Activated CD8-positive, alpha-beta memory T cell treated with anti-CD3 and anti-CD28 coated beads, Interleukin-2, amount 10 ng/mL, durations not matched to agents 7 days and 5 days (primary cell): Measurements from ENCODE around the gene KRT72. TPM values are rescaled to one million over a fixed set of nuclear protein-coding genes. Genes with fewer than 3 reads are reported as not detected.

Experiments used
- ATAC-seq: fragments of 150-1000 bp; cut with Tn5 transposase; one replicate; pipeline ENCODE4 v1.10.0; 2021; ENCODE audit warnings: moderate library complexity
- CTCF ChIA-PET: fragments of 350-600 bp; sonication (Branson Sonifier 250); formaldehyde crosslinking; loops from one replicate; lab custom pipeline; 2021; ENCODE audit warnings: antibody characterized with exemption; lab: Charles Lee
- DNase-seq: peaks from one replicate; pipeline ENCODE4 v3.0.0-alpha.2; 2020
- H3K27ac Mint-ChIP-seq: one replicate; pipeline ENCODE4 v1.8.0; 2021; ENCODE audit warnings: mild to moderate bottlenecking, mixed read lengths
- H3K27me3 Mint-ChIP-seq: one replicate; pipeline ENCODE4 v1.8.0; 2021; ENCODE audit warnings: mixed read lengths
- H3K36me3 Mint-ChIP-seq: one replicate; pipeline ENCODE4 v1.8.0; 2021; ENCODE audit warnings: mild to moderate bottlenecking, mixed read lengths
- H3K4me1 Mint-ChIP-seq: one replicate; pipeline ENCODE4 v1.8.0; 2021; ENCODE audit warnings: mixed read lengths
- H3K4me3 Mint-ChIP-seq: one replicate; pipeline ENCODE4 v1.8.0; 2021; ENCODE audit warnings: mild to moderate bottlenecking, moderate library complexity, mixed read lengths
- H3K9me3 Mint-ChIP-seq: one replicate; pipeline ENCODE4 v1.8.0; 2022; ENCODE audit warnings: low read depth, mixed read lengths
- total RNA-seq, 2 experiments: library from RNA; stranded (reverse); gene quantifications; one replicate each; pipeline ENCODE4 v1.2.3, GENCODE V29; 2021

KRT72 gene
- total RNA-seq, 2 experiments from 2014 or later: 0.15 TPM; not detected in 1

GRCh38 chr12:52611080-52611468 lies 9.8 kb upstream of the KRT72 start:
- Mint-ChIP-seq H3K27me3 (peaks cover 30% of the 10 kb centered on the region), H3K36me3 (no peaks in the 10 kb centered on the region), H3K27ac (no peak overlapping the region), H3K9me3 (no peaks in the 10 kb centered on the region), H3K4me1 (peaks cover 12% of the 10 kb centered on the region), H3K4me3 (no peak overlapping the region)
- peak; percentile 22 for DNase-seq
- CTCF ChIA-PET: interaction anchor here (1.4 kb wide), 1 partner anchor 80 kb away, joined by 3 read pairs; no protein-coding TSS in a partner anchor
- no peak for ATAC-seq

GRCh38 chr12:52608826-52609630 lies 7.8 kb upstream of the KRT72 start:
- Mint-ChIP-seq H3K4me3 (no peak overlapping the region), H3K27me3 (peaks cover 27% of the 10 kb centered on the region), H3K36me3 (no peaks in the 10 kb centered on the region), H3K9me3 (no peaks in the 10 kb centered on the region), H3K4me1 (peaks cover 5% of the 10 kb centered on the region), H3K27ac (no peak overlapping the region)
- CTCF ChIA-PET: interaction anchor here (1.3 to 1.4 kb wide), 2 partner anchors 262 to 271 kb away, joined by 3 to 4 read pairs; no protein-coding TSS in a partner anchor
- DNase-seq (peak; percentile 27), ATAC-seq (no peak)

- no peak overlapping the region for H3K4me3 Mint-ChIP-seq
- ATAC-seq (no peak), DNase-seq (peak; percentile 33)
- H3K27me3 Mint-ChIP-seq: peaks cover 31% of the 10 kb centered on the region
- CTCF ChIA-PET: interaction anchor here (1.1 to 1.4 kb wide), 2 partner anchors 262 to 271 kb away, joined by 3 to 4 read pairs; no protein-coding TSS in a partner anchor
- H3K9me3 Mint-ChIP-seq: no peaks in the 10 kb centered on the region
- H3K27ac Mint-ChIP-seq: no peak overlapping the region
- H3K36me3 Mint-ChIP-seq: no peaks in the 10 kb centered on the region
- peaks cover 5% of the 10 kb centered on the region for H3K4me1 Mint-ChIP-seq
These were observed 6.9 kb upstream of the KRT72 start for GRCh38 chr12:52608161-52608560.

- DNase-seq (peak; percentile 19), ATAC-seq (no peak)
- CTCF ChIA-PET: interaction anchor here (1.1 kb wide), 1 partner anchor 263 kb away, joined by 3 read pairs; no protein-coding TSS in a partner anchor
- H3K4me3 Mint-ChIP-seq: no peak overlapping the region
- no peak overlapping the region for H3K27ac Mint-ChIP-seq
- H3K9me3 Mint-ChIP-seq: no peaks in the 10 kb centered on the region
- H3K36me3 Mint-ChIP-seq: no peaks in the 10 kb centered on the region
- H3K4me1 Mint-ChIP-seq: peaks cover 5% of the 10 kb centered on the region
- peaks cover 31% of the 10 kb centered on the region for H3K27me3 Mint-ChIP-seq
These were observed 6.1 kb upstream of the KRT72 start for GRCh38 chr12:52607314-52607713.

- CTCF ChIA-PET: no interaction called here
- Mint-ChIP-seq H3K27me3 (peaks cover 30% of the 10 kb centered on the region), H3K4me3 (no peak overlapping the region), H3K27ac (no peak overlapping the region), H3K36me3 (no peaks in the 10 kb centered on the region), H3K9me3 (no peaks in the 10 kb centered on the region), H3K4me1 (peaks cover 5% of the 10 kb centered on the region)
- no peak for ATAC-seq
- DNase-seq: peak; percentile 26
These were observed 5.4 kb upstream of the KRT72 start for GRCh38 chr12:52606581-52607218.

- ATAC-seq (no peak), DNase-seq (no peak)
- H3K4me3 Mint-ChIP-seq: no peak overlapping the region
- CTCF ChIA-PET: no interaction called here
- H3K9me3 Mint-ChIP-seq: no peaks in the 10 kb centered on the region
- H3K27ac Mint-ChIP-seq: no peak overlapping the region
- H3K4me1 Mint-ChIP-seq: peaks cover 5% of the 10 kb centered on the region
- H3K27me3 Mint-ChIP-seq: peaks cover 30% of the 10 kb centered on the region
- no peaks in the 10 kb centered on the region for H3K36me3 Mint-ChIP-seq
These were observed 4.8 kb upstream of the KRT72 start for GRCh38 chr12:52606096-52606495.

- H3K36me3 Mint-ChIP-seq: no peaks in the 10 kb centered on the region
- no peak for ATAC-seq
- peaks cover 2% of the 10 kb centered on the region for H3K4me1 Mint-ChIP-seq
- peaks cover 29% of the 10 kb centered on the region for H3K27me3 Mint-ChIP-seq
- no peak overlapping the region for H3K4me3 Mint-ChIP-seq
- H3K27ac Mint-ChIP-seq: no peak overlapping the region
- CTCF ChIA-PET: no interaction called here
- H3K9me3 Mint-ChIP-seq: no peaks in the 10 kb centered on the region
- no peak for DNase-seq
These were observed 4.3 kb upstream of the KRT72 start for GRCh38 chr12:52605542-52605941.

- no peak overlapping the region for H3K4me3 Mint-ChIP-seq
- H3K9me3 Mint-ChIP-seq: no peaks in the 10 kb centered on the region
- H3K27me3 Mint-ChIP-seq: peaks cover 32% of the 10 kb centered on the region
- DNase-seq (peak; percentile 29), ATAC-seq (no peak)
- H3K27ac Mint-ChIP-seq: no peak overlapping the region
- CTCF ChIA-PET: no interaction called here
- H3K4me1 Mint-ChIP-seq: no peaks in the 10 kb centered on the region
- H3K36me3 Mint-ChIP-seq: no peaks in the 10 kb centered on the region
These were observed 3.6 kb upstream of the KRT72 start for GRCh38 chr12:52604859-52605258.

GRCh38 chr12:52603314-52603713 lies 2.1 kb upstream of the KRT72 start:
- Mint-ChIP-seq H3K9me3 (no peaks in the 10 kb centered on the region), H3K27ac (no peak overlapping the region), H3K4me3 (no peak overlapping the region), H3K27me3 (peaks cover 32% of the 10 kb centered on the region), H3K36me3 (no peaks in the 10 kb centered on the region), H3K4me1 (no peaks in the 10 kb centered on the region)
- peak; percentile 25 for DNase-seq
- CTCF ChIA-PET: no interaction called here
- no peak for ATAC-seq

GRCh38 chr12:52602552-52602951 lies 1.3 kb upstream of the KRT72 start:
- Mint-ChIP-seq H3K4me1 (no peaks in the 10 kb centered on the region), H3K4me3 (no peak overlapping the region), H3K27ac (no peak overlapping the region), H3K27me3 (peaks cover 32% of the 10 kb centered on the region), H3K36me3 (no peaks in the 10 kb centered on the region), H3K9me3 (no peaks in the 10 kb centered on the region)
- CTCF ChIA-PET: no interaction called here
- DNase-seq (peak; percentile 23), ATAC-seq (no peak)

- CTCF ChIA-PET: no interaction called here
- ATAC-seq: no peak
- Mint-ChIP-seq H3K9me3 (no peaks in the 10 kb centered on the region), H3K4me3 (no peak overlapping the region), H3K4me1 (no peaks in the 10 kb centered on the region), H3K36me3 (no peaks in the 10 kb centered on the region), H3K27ac (no peak overlapping the region), H3K27me3 (peaks cover 34% of the 10 kb centered on the region)
- peak; percentile 16 for DNase-seq
These were observed 408 bp upstream of the KRT72 start for GRCh38 chr12:52601671-52602070.

- no peak overlapping the region for H3K4me3 Mint-ChIP-seq
- CTCF ChIA-PET: no interaction called here
- no peak overlapping the region for H3K27ac Mint-ChIP-seq
- ATAC-seq (no peak), DNase-seq (no peak)
- peaks cover 39% of the 10 kb centered on the region for H3K27me3 Mint-ChIP-seq
- no peaks in the 10 kb centered on the region for H3K4me1 Mint-ChIP-seq
- H3K36me3 Mint-ChIP-seq: no peaks in the 10 kb centered on the region
- no peaks in the 10 kb centered on the region for H3K9me3 Mint-ChIP-seq
These were observed 788 bp downstream of the KRT72 start for GRCh38 chr12:52600475-52600874.

GRCh38 chr12:52600071-52600470 lies 1.2 kb downstream of the KRT72 start:
- H3K36me3 Mint-ChIP-seq: no peaks in the 10 kb centered on the region

GRCh38 chr12:52598966-52599365 lies 2.3 kb downstream of the KRT72 start:
- Mint-ChIP-seq H3K36me3 (no peaks in the 10 kb centered on the region), H3K4me1 (no peaks in the 10 kb centered on the region), H3K4me3 (no peak overlapping the region), H3K27me3 (peaks cover 43% of the 10 kb centered on the region), H3K27ac (no peak overlapping the region), H3K9me3 (no peaks in the 10 kb centered on the region)
- ATAC-seq (no peak), DNase-seq (peak; percentile 36)
- CTCF ChIA-PET: no interaction called here

More at GRCh38 chr12:52600071-52600470, 1.2 kb downstream of the KRT72 start:
- Mint-ChIP-seq H3K9me3 (no peaks in the 10 kb centered on the region), H3K27me3 (peaks cover 39% of the 10 kb centered on the region), H3K27ac (no peak overlapping the region), H3K4me3 (no peak overlapping the region), H3K4me1 (no peaks in the 10 kb centered on the region)
- DNase-seq: peak; percentile 15
- no peak for ATAC-seq
- CTCF ChIA-PET: no interaction called here
